Adipocyte (in vitro differentiated cells): ENCODE results near the gene CAMK1D.
A peak's percentile ranks its signal among the peaks of the same experiment; 100 is the strongest.
"Not testable (repeated sequence)": the region's sequence is repeated elsewhere in the genome, so short reads cannot be mapped to it uniquely, and the experiment has no call there.

Source experiments
- DNase-seq: peaks from one replicate; pipeline ENCODE4 v3.0.0-alpha.2; 2015; ENCODE audit warnings: low read depth
- H3K27me3 ChIP-seq: replicated peaks from 2 replicates; pipeline ENCODE4 v1.7.0; 2013; ENCODE audit warnings: mild to moderate bottlenecking, low read length, moderate library complexity; ENCODE audit not compliant: control insufficient read depth, insufficient read depth
- H3K36me3 ChIP-seq: 2 replicates; pipeline ENCODE4 v1.7.0; 2013; ENCODE audit warnings: low read length, mild to moderate bottlenecking, moderate library complexity; ENCODE audit not compliant: control insufficient read depth, insufficient read depth, severe bottlenecking
- H3K4me1 ChIP-seq: 2 replicates; pipeline ENCODE4 v1.7.0; 2013; ENCODE audit warnings: mild to moderate bottlenecking, low read length, moderate library complexity; ENCODE audit not compliant: control insufficient read depth, insufficient read depth
- H3K4me3 ChIP-seq: 2 replicates; pipeline ENCODE4 v1.7.0; 2013; ENCODE audit warnings: mild to moderate bottlenecking, low read length, moderate library complexity
- H3K9ac ChIP-seq: 2 replicates; pipeline ENCODE4 v1.7.0; 2013; ENCODE audit warnings: mild to moderate bottlenecking, low read length, moderate library complexity
- H3K9me3 ChIP-seq: 2 replicates; pipeline ENCODE4 v1.7.0; 2013; ENCODE audit warnings: mild to moderate bottlenecking, low read length, moderate library complexity; ENCODE audit not compliant: control insufficient read depth

The CAMK1D gene

DNA sequence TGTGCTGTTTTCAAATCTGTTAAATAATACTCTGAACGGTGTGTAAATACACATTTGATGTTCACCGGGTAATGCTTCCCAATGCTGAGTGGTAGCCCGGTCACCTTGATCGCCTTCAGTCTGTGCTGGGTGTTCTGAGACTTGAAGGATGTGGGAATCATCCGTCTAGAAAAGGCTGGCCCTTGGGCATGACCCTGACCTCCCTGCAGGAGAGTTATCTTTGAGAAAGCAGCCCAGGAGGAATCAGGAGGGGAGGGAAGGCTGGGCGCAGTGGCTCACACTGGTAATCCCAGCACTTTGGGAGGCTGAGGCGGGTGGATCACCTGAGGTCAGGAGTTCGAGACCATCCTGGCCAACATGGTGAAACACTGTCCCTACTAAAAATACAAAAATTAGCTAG lies 85.3 kb downstream of the CAMK1D start:
- H3K36me3 ChIP-seq, H3K27me3 ChIP-seq: not testable (repeated sequence)
- H3K4me1 ChIP-seq, result peaks cover 21% of the 10 kb centered on the region

DNA sequence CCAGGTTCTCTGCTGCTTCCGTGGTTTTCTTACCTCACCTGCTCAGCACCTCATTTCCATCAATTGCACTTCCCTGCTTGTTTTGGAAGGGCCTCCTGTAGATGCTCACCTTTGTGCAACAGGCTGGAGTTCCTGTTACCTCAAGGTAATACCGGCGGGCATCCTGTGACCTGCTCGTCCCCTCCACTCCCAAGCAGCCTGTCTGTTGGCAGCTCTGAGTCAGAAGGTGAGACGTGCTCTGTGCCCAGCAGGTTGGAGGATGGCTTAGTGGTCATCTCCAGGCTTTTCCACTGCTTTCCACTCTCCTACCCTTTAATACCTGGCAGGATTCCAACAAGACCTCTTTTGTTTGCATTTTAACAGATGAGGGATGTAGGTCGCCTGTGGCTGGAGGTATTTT lies 86.0 kb downstream of the CAMK1D start:
- no peak overlapping the region for H3K9ac ChIP-seq
- peaks cover 14% of the 10 kb centered on the region for H3K4me1 ChIP-seq
- no peak overlapping the region for H3K4me3 ChIP-seq
- peaks cover 4% of the 10 kb centered on the region for H3K27me3 ChIP-seq
- no peaks in the 10 kb centered on the region for H3K36me3 ChIP-seq
- no peaks in the 10 kb centered on the region for H3K9me3 ChIP-seq
- DNase-seq, result no peak

More for the DNA sequence above, 85.3 kb downstream of the CAMK1D start:
- DNase-seq, H3K4me3 ChIP-seq, H3K9me3 ChIP-seq, H3K9ac ChIP-seq: not testable (repeated sequence)

GRCh38 chr10:12438919-12439692 lies 89.8 kb downstream of the CAMK1D start:
- peaks cover 12% of the 10 kb centered on the region for H3K4me1 ChIP-seq
- H3K9me3 ChIP-seq, result no peaks in the 10 kb centered on the region
- H3K36me3 ChIP-seq, result no peaks in the 10 kb centered on the region
- H3K9ac ChIP-seq, result no peak overlapping the region
- DNase-seq, result no peak
- H3K27me3 ChIP-seq, result no peaks in the 10 kb centered on the region
- H3K4me3 ChIP-seq, result no peak overlapping the region

DNA sequence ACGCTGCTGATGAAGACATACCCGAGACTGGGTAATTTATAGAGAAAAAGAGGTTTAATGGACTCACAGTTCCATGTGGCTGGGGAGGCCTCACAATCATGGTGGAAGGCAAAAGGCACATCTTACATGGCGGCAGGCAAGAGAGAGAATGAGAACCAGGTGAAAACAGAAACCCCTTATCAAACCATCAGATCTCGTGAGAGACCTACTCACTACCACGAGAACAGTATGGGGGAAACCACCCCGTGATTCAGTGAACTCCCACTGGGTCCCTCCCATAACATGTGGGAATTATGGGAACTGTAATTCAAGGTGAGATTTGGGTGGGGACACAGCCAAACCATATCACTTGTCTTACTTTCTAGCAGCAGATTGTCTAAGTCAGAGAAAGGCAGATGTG lies 90.4 kb downstream of the CAMK1D start:
- DNase-seq, H3K27me3 ChIP-seq, H3K4me3 ChIP-seq, H3K36me3 ChIP-seq, H3K9ac ChIP-seq, H3K9me3 ChIP-seq: not testable (repeated sequence)
- H3K4me1 ChIP-seq, result peaks cover 12% of the 10 kb centered on the region

DNA sequence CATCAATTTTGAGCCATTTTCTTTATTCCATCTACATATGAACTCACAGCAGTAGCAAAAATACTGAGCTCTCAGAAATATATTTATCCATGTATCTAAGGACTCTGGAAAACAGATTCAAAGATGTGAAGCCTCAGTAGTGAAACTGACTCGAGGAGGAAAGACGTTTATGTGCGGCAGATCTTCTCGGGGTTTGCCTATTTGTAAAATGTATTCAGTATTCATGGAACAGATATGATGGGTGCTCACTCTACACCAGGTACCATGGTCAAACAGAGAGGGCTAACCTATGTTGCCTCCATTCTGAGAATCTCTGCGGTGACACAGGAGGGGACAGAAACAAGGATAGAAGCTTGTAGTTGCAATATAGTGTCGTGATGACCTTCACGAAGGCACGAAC lies 93.7 kb downstream of the CAMK1D start:
- no peak for DNase-seq
- no peaks in the 10 kb centered on the region for H3K9me3 ChIP-seq

DNA sequence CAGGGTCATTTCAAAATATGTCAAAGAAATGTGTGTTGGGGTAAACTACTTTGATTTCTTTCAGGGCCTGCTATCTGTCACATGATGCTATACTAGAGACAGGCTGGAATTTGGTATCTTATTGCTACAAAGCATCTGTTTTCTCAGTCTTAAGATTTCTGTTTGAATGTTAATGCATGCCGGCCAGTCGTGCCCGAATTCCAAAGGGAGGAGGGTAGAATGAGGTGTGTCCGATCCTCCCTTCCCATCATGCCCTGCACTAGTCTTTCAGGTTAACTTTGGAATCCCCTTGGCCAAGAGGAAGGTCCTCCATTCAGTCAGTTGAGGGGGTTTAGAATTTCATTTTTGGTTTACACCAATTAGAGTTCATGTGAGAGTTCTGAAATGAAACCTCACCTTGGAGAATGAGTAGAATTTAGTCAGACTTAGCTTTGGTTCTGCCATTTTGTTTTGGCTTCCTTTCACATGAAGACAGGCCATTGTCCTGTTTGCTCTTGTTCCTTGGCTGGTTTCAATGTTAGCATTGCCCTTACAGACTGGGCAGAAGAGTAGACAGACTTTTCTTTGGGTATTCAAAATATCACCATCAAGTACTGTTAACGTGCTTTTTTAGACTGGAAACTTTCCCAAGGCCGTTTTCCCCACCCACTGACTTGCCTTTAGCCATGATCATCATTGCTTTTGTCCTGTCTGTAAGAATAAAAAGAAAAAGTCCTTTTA lies 95.8 kb downstream of the CAMK1D start:
- Histone ChIP-seq H3K4me1 (peaks cover 26% of the 10 kb centered on the region), H3K9ac (no peak overlapping the region), H3K9me3 (no peaks in the 10 kb centered on the region), H3K36me3 (no peaks in the 10 kb centered on the region), H3K27me3 (no peaks in the 10 kb centered on the region), H3K4me3 (no peak overlapping the region)
- DNase-seq, result no peak

More for the DNA sequence above, 93.7 kb downstream of the CAMK1D start:
- no peak overlapping the region for H3K4me3 ChIP-seq
- H3K36me3 ChIP-seq, result no peaks in the 10 kb centered on the region
- peaks cover 32% of the 10 kb centered on the region for H3K4me1 ChIP-seq
- no peaks in the 10 kb centered on the region for H3K27me3 ChIP-seq
- H3K9ac ChIP-seq, result no peak overlapping the region

GRCh38 chr10:12445701-12446334 lies 96.5 kb downstream of the CAMK1D start:
- H3K4me3 ChIP-seq, result peak overlapping the region; percentile 46
- no peak for DNase-seq

DNA sequence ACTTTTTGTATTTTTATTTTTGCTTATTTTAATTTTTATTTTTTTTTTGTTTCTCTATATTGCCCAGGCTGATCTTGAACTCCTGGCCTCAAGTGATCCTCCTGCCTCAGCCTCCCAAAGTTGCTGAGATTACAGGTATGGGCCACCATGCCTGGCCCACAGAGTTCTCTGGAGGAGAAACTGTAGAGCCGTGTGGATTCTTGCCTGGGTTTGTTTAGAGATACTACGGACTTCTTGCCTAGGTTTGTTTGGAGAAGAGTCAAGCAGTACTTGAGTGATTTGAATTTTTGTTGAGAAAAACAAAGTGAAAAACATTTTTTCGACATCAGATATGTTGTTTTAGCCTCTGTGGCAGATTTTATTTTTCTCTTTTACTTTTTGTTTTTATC lies 99.0 kb downstream of the CAMK1D start:
- no peaks in the 10 kb centered on the region for H3K9me3 ChIP-seq
- H3K9ac ChIP-seq, result no peak overlapping the region
- H3K4me1 ChIP-seq, result peaks cover 26% of the 10 kb centered on the region
- no peaks in the 10 kb centered on the region for H3K36me3 ChIP-seq
- no peaks in the 10 kb centered on the region for H3K27me3 ChIP-seq
- H3K4me3 ChIP-seq, result no peak overlapping the region
- DNase-seq, result no peak

More at GRCh38 chr10:12445701-12446334, 96.5 kb downstream of the CAMK1D start:
- Histone ChIP-seq H3K9me3 (no peaks in the 10 kb centered on the region), H3K9ac (no peak overlapping the region), H3K36me3 (no peaks in the 10 kb centered on the region), H3K4me1 (peaks cover 26% of the 10 kb centered on the region), H3K27me3 (no peaks in the 10 kb centered on the region)

DNA sequence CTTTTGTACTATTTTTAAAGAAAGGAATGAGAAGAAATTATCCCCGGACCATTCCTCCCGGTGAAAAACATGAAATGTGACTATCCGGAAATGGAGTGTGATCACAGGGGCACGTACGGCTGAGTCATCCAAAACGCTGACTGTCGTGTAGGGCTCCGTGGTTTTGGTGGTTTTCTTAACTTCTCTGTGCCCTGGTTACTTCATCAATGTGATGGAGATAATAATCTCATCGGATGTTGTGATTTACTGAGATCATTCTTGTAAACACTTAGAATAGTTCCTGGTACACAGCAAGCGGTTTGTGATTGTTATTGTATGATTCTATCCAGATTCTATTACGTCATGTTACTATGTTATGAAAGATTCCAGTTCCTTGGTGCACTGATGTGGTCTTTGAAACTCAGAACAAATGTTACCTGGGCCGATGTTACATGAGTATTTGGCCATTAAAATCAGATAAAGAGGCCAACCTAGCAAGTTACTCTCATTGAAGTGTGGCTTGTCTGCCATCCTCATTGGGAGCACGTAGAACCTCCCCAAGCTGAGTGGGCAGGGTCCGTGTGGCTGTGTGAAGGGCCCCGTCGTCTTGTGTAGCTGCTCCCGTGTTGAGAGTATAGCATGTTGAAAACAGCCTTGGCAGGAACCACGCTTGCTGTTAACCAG lies 99.5 kb downstream of the CAMK1D start:
- Histone ChIP-seq H3K9ac (no peak overlapping the region), H3K9me3 (no peaks in the 10 kb centered on the region), H3K4me1 (peaks cover 26% of the 10 kb centered on the region), H3K27me3 (no peaks in the 10 kb centered on the region), H3K4me3 (peak overlapping the region; percentile 23), H3K36me3 (no peaks in the 10 kb centered on the region)
- DNase-seq, result peak; percentile 94

GRCh38 chr10:12455318-12455717 lies 106.0 kb downstream of the CAMK1D start:
- Histone ChIP-seq H3K9ac (no peak overlapping the region), H3K4me3 (no peak overlapping the region), H3K36me3 (no peaks in the 10 kb centered on the region), H3K27me3 (no peaks in the 10 kb centered on the region), H3K4me1 (peaks cover 29% of the 10 kb centered on the region), H3K9me3 (no peaks in the 10 kb centered on the region)
- DNase-seq, result no peak

- Histone ChIP-seq H3K27me3 (no peaks in the 10 kb centered on the region), H3K4me1 (peaks cover 29% of the 10 kb centered on the region), H3K36me3 (no peaks in the 10 kb centered on the region), H3K9ac (no peak overlapping the region), H3K9me3 (no peaks in the 10 kb centered on the region), H3K4me3 (peak overlapping the region; percentile 50)
- DNase-seq, result peak; percentile 59
Observed at GRCh38 chr10:12455766-12456165, 106.4 kb downstream of the CAMK1D start.
